CD4-positive, CD25-positive, alpha-beta regulatory T cell (primary cell): Measurements from ENCODE around the gene DDX10. TPM values are rescaled to one million over a fixed set of nuclear protein-coding genes. Genes with fewer than 3 reads are reported as not detected.

ENCODE experiments used
- ATAC-seq, 2 donors: fragments of 150-1000 bp; cut with Tn5 transposase; one replicate each; pipeline ENCODE4 v1.10.0; 2021; ENCODE audit warnings: low read depth in 2 of 2, moderate number of reproducible peaks in 2 of 2, moderate library complexity in 1 of 2
- DNase-seq, 3 donors: peaks; one replicate each; pipeline versions ENCODE4 v3.0.0 to v3.0.0-alpha.2; 2012 to 2022; ENCODE audit warnings: mixed read lengths in 1 of 3
- H3K27ac ChIP-seq: one replicate; pipeline ENCODE4 v1.7.0; 2013; ENCODE audit warnings: mild to moderate bottlenecking, low read length; ENCODE audit not compliant: insufficient read depth, poor library complexity, severe bottlenecking
- H3K27me3 ChIP-seq: one replicate; pipeline ENCODE4 v1.7.0; 2013; ENCODE audit warnings: low read length; ENCODE audit not compliant: control insufficient read depth, insufficient read depth
- H3K36me3 ChIP-seq: one replicate; pipeline ENCODE4 v1.7.0; 2013; ENCODE audit warnings: mild to moderate bottlenecking, low read length, moderate library complexity; ENCODE audit not compliant: control insufficient read depth, insufficient read depth
- H3K4me1 ChIP-seq: 2 replicates; pipeline ENCODE4 v1.7.0; 2013; ENCODE audit warnings: mild to moderate bottlenecking, low read length; ENCODE audit not compliant: insufficient read depth, control insufficient read depth, poor library complexity, severe bottlenecking
- H3K4me3 ChIP-seq: one replicate; pipeline ENCODE4 v1.7.0; 2013; ENCODE audit warnings: low read depth, mild to moderate bottlenecking, low read length, moderate library complexity
- H3K9me3 ChIP-seq, 2 experiments: 1 replicate in 1 of 2; 2 replicates in 1 of 2; pipeline ENCODE4 v1.7.0; 2013; ENCODE audit warnings: low read length in 2 of 2, mild to moderate bottlenecking in 1 of 2, moderate library complexity in 1 of 2; ENCODE audit not compliant: control insufficient read depth in 2 of 2
- H3K27ac Mint-ChIP-seq, 3 donors: one replicate each; pipeline ENCODE4 v1.8.0; 2020 to 2022; ENCODE audit warnings: mild to moderate bottlenecking in 3 of 3, mixed read lengths in 3 of 3, moderate library complexity in 2 of 3
- H3K27me3 Mint-ChIP-seq: one replicate; pipeline ENCODE4 v1.8.0; 2022; ENCODE audit warnings: mild to moderate bottlenecking, mixed read lengths
- H3K36me3 Mint-ChIP-seq: one replicate; pipeline ENCODE4 v1.8.0; 2020; ENCODE audit warnings: mixed read lengths
- H3K4me1 Mint-ChIP-seq, 4 donors: one replicate each; pipeline ENCODE4 v1.8.0; 2020 to 2022; ENCODE audit warnings: mixed read lengths in 4 of 4, mild to moderate bottlenecking in 1 of 4
- H3K4me3 Mint-ChIP-seq, 4 donors: one replicate each; pipeline ENCODE4 v1.8.0; 2020 to 2022; ENCODE audit warnings: mild to moderate bottlenecking in 4 of 4, mixed read lengths in 4 of 4, moderate library complexity in 3 of 4
- H3K9me3 Mint-ChIP-seq, 7 donors: one replicate each; pipeline ENCODE4 v1.8.0; 2020 to 2022; ENCODE audit warnings: mixed read lengths in 7 of 7, mild to moderate bottlenecking in 3 of 7, moderate library complexity in 2 of 7
- polyA plus RNA-seq, 4 donors: library from polyadenylated mRNA; unstranded; fragments of 300-500 nt; fragmentation: Illumina TruSeq; gene quantifications; one replicate each; pipeline ENCODE4 v1.2.3, GENCODE V29; 2021
- total RNA-seq: library from RNA; stranded (reverse); gene quantifications from one replicate; pipeline ENCODE4 v1.2.3, GENCODE V29; 2022

Gene DDX10
- total and polyA plus RNA-seq, 5 donors from 2014 or later = 10.5 to 23.3 (median 14.0) TPM

- H3K27ac ChIP-seq = no peak overlapping the region
- no peaks in the 10 kb centered on the region for H3K27me3 ChIP-seq
- no peak for ATAC-seq
- H3K9me3 ChIP-seq = no peaks in the 10 kb centered on the region
- peaks cover 21% of the 10 kb centered on the region for H3K36me3 Mint-ChIP-seq
- H3K4me3 ChIP-seq = no peak overlapping the region
- no peaks in the 10 kb centered on the region for H3K9me3 Mint-ChIP-seq
- no peak overlapping the region for H3K4me3 Mint-ChIP-seq
- H3K4me1 ChIP-seq = no peaks in the 10 kb centered on the region
- no peak for DNase-seq
- H3K27me3 Mint-ChIP-seq = no peaks in the 10 kb centered on the region
- peak overlapping the region in 1 of 3 donors; percentile 28 for H3K27ac Mint-ChIP-seq
- H3K4me1 Mint-ChIP-seq = peaks cover 0 to 15% (median 3%) of the 10 kb centered on the region in 4 donors
- H3K36me3 ChIP-seq = peaks cover 14% of the 10 kb centered on the region
Measured at GRCh38 chr11:108698844-108699642, 34.2 kb downstream of the DDX10 start.

- Histone ChIP-seq H3K4me3 (no peak overlapping the region), H3K4me1 (no peaks in the 10 kb centered on the region), H3K27ac (no peak overlapping the region), H3K27me3 (no peaks in the 10 kb centered on the region), H3K9me3 (peaks cover 3 to 5% of the 10 kb centered on the region in 2 experiments), H3K36me3 (peaks cover 24% of the 10 kb centered on the region)
- peaks cover 3 to 13% (median 8%) of the 10 kb centered on the region in 4 donors for H3K4me1 Mint-ChIP-seq
- peak overlapping the region in 1 of 3 donors; percentile 32 for H3K27ac Mint-ChIP-seq
- H3K9me3 Mint-ChIP-seq = peaks cover 0 to 9% (median 3%) of the 10 kb centered on the region in 7 donors
- no peak for DNase-seq
- no peak overlapping the region for H3K4me3 Mint-ChIP-seq
- no peak for ATAC-seq
- peaks cover 57% of the 10 kb centered on the region for H3K36me3 Mint-ChIP-seq
- H3K27me3 Mint-ChIP-seq = no peaks in the 10 kb centered on the region
Measured at GRCh38 chr11:108703916-108704315, 39.0 kb downstream of the DDX10 start.

GRCh38 chr11:108705061-108705460 lies 40.2 kb downstream of the DDX10 start:
- Mint-ChIP-seq H3K27ac (no peak overlapping the region), H3K36me3 (peaks cover 66% of the 10 kb centered on the region), H3K4me1 (peaks cover 7 to 21% (median 18%) of the 10 kb centered on the region in 4 donors), H3K9me3 (peaks cover 0 to 15% (median 5%) of the 10 kb centered on the region in 7 donors), H3K27me3 (no peaks in the 10 kb centered on the region), H3K4me3 (no peak overlapping the region)
- Histone ChIP-seq H3K4me3 (no peak overlapping the region), H3K36me3 (peaks cover 19% of the 10 kb centered on the region), H3K27ac (no peak overlapping the region), H3K27me3 (no peaks in the 10 kb centered on the region), H3K9me3 (peaks cover 4 to 5% of the 10 kb centered on the region in 2 experiments), H3K4me1 (peaks cover 5% of the 10 kb centered on the region)
- ATAC-seq (no peak), DNase-seq (no peak)

- H3K36me3 ChIP-seq = peaks cover 28% of the 10 kb centered on the region
- Mint-ChIP-seq H3K27me3 (no peaks in the 10 kb centered on the region), H3K36me3 (peaks cover 72% of the 10 kb centered on the region), H3K27ac (no peak overlapping the region), H3K9me3 (peaks cover 0 to 15% (median 7%) of the 10 kb centered on the region in 7 donors), H3K4me3 (no peak overlapping the region), H3K4me1 (peaks cover 15 to 33% (median 26%) of the 10 kb centered on the region in 4 donors)
- H3K27me3 ChIP-seq = no peaks in the 10 kb centered on the region
- no peak overlapping the region for H3K27ac ChIP-seq
- DNase-seq = no peak
- H3K4me1 ChIP-seq = peaks cover 6% of the 10 kb centered on the region
- no peak overlapping the region for H3K4me3 ChIP-seq
- ATAC-seq = no peak
- H3K9me3 ChIP-seq = peaks cover 4 to 5% of the 10 kb centered on the region in 2 experiments
Measured at GRCh38 chr11:108708173-108708572, 43.3 kb downstream of the DDX10 start.

- Histone ChIP-seq H3K9me3 (peaks cover 4 to 5% of the 10 kb centered on the region in 2 experiments), H3K4me1 (peaks cover 6% of the 10 kb centered on the region), H3K27ac (no peak overlapping the region), H3K4me3 (peak overlapping the region; percentile 14), H3K36me3 (peaks cover 28% of the 10 kb centered on the region), H3K27me3 (no peaks in the 10 kb centered on the region)
- H3K27me3 Mint-ChIP-seq = no peaks in the 10 kb centered on the region
- H3K27ac Mint-ChIP-seq = peak overlapping the region in 1 of 3 donors; percentile 43
- peaks cover 19 to 35% (median 30%) of the 10 kb centered on the region in 4 donors for H3K4me1 Mint-ChIP-seq
- DNase-seq (no peak), ATAC-seq (no peak)
- H3K4me3 Mint-ChIP-seq = peak overlapping the region in 1 of 4 donors; percentile 44
- peaks cover 0 to 15% (median 7%) of the 10 kb centered on the region in 7 donors for H3K9me3 Mint-ChIP-seq
- peaks cover 74% of the 10 kb centered on the region for H3K36me3 Mint-ChIP-seq
Measured at GRCh38 chr11:108709741-108710140, 44.9 kb downstream of the DDX10 start.

- no peak overlapping the region for H3K4me3 ChIP-seq
- ATAC-seq (no peak), DNase-seq (no peak)
- peaks cover 0 to 9% (median 5%) of the 10 kb centered on the region in 7 donors for H3K9me3 Mint-ChIP-seq
- no peaks in the 10 kb centered on the region for H3K27me3 ChIP-seq
- peak overlapping the region in 1 of 3 donors; percentile 37 for H3K27ac Mint-ChIP-seq
- no peak overlapping the region for H3K4me3 Mint-ChIP-seq
- peaks cover 51% of the 10 kb centered on the region for H3K36me3 Mint-ChIP-seq
- H3K27me3 Mint-ChIP-seq = no peaks in the 10 kb centered on the region
- H3K36me3 ChIP-seq = peaks cover 20% of the 10 kb centered on the region
- no peak overlapping the region for H3K27ac ChIP-seq
- peaks cover 19 to 35% (median 27%) of the 10 kb centered on the region in 4 donors for H3K4me1 Mint-ChIP-seq
- H3K4me1 ChIP-seq = peaks cover 6% of the 10 kb centered on the region
- peaks cover 2 to 5% of the 10 kb centered on the region in 2 experiments for H3K9me3 ChIP-seq
Measured at GRCh38 chr11:108713076-108713790, 48.4 kb downstream of the DDX10 start.

- Histone ChIP-seq H3K27ac (no peak overlapping the region), H3K4me1 (no peaks in the 10 kb centered on the region), H3K36me3 (peaks cover 22% of the 10 kb centered on the region), H3K9me3 (no peaks in the 10 kb centered on the region), H3K4me3 (no peak overlapping the region), H3K27me3 (no peaks in the 10 kb centered on the region)
- H3K27me3 Mint-ChIP-seq = no peaks in the 10 kb centered on the region
- H3K36me3 Mint-ChIP-seq = peaks cover 41% of the 10 kb centered on the region
- peaks cover 12 to 22% (median 16%) of the 10 kb centered on the region in 4 donors for H3K4me1 Mint-ChIP-seq
- peaks cover 0 to 3% (median 0%) of the 10 kb centered on the region in 7 donors for H3K9me3 Mint-ChIP-seq
- ATAC-seq (no peak), DNase-seq (no peak)
- H3K27ac Mint-ChIP-seq = no peak overlapping the region
- no peak overlapping the region for H3K4me3 Mint-ChIP-seq
Measured at GRCh38 chr11:108715239-108715638, 50.4 kb downstream of the DDX10 start.
